ENCODE measurements around the gene DMRTC1. TPM values are rescaled to one million over a fixed set of nuclear protein-coding genes. Genes with fewer than 3 reads are reported as not detected.
"Not testable (repeated sequence)": the region's sequence is repeated elsewhere in the genome, so short reads cannot be mapped to it uniquely, and the experiment has no call there.

The DMRTC1 gene, protein sequence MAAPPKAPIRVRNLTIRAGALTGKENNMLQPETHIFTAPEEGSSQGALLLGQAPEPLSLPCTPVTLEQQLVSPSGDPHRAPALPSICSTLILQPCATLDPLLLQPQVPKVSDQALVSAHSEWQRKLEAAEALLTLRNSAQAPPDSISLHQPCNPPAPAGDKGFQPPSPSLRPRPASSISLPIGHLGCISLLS
- total RNA-seq (not detected in 2 replicates), polyA plus RNA-seq (not detected in 2 replicates), polyA minus RNA-seq (not detected in 2 replicates), Bru-seq, nascent RNA (not detected), BruChase-seq, experiment 1, labeled RNA remaining after a 6-hour chase (not detected), BruChase-seq, experiment 2, labeled RNA remaining after a 2-hour chase (not detected)
- polyA plus RNA-seq (2011; cell fraction: cytosol; rRNA removed) = not detected in 2 replicates
- 0.31 TPM in 1 of 2 replicates, not detected in the other for polyA plus RNA-seq (2011; cell fraction: nucleus; rRNA removed)
- not detected in 2 replicates for polyA plus RNA-seq (2012)
- polyA minus RNA-seq (2011; cell fraction: cytosol; rRNA and poly(A)+ RNA removed) = not detected
- polyA minus RNA-seq (2011; cell fraction: nucleus; rRNA and poly(A)+ RNA removed) = not detected in 2 replicates
- long read RNA-seq = 0 reads

DNA sequence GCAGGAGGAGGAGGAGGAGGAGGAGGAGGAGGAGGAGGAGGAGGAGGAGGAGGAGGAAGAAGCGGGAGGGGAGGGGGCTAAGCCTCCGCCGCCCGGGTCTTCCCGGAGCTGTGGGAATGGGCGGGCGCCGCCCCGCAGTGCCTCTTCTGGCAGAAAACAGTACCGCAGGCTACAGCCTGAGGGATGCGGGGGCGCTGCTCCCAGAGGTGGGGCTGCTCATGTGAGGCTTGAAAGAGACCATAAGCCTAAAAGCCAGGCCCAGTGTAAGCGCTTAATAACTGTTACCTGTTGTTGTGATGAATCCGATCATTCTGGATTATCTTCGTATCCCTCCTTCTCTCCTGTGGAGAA lies at the start of gene DMRTC1:
TSS of gene DMRTC1 (minus strand) at position 19 of the 351 bp plus-strand sequence. CDS start 68,143 bp downstream, outside the sequence.
- BruUV-seq (replicated peaks); DNase-seq (ENCODE audit: low read depth, low spot score); intact Hi-C loops (cut with micrococcal nuclease); H3K4me2 ChIP-seq (ENCODE audit: insufficient read depth, low read length); H3K36me3 ChIP-seq (ENCODE audit: control insufficient read depth in 2 of 2, extremely low read depth in 1 of 2, insufficient read depth in 2 of 2, low read length in 2 of 2); dilution Hi-C loops (cut with MboI; ENCODE audit: extremely low pct_ligation_motif_present, low sequenced_read_pairs); CTCF ChIA-PET; H3K79me2 ChIP-seq (ENCODE audit: control insufficient read depth, insufficient read depth, low read length); H3K9me3 ChIP-seq (replicated peaks; ENCODE audit: control insufficient read depth, insufficient read depth, low read length); H3K27me3 ChIP-seq (ENCODE audit: control insufficient read depth in 2 of 2, insufficient read depth in 2 of 2, low read length in 2 of 2); H3K4me1 ChIP-seq (ENCODE audit: control insufficient read depth, extremely low read depth, insufficient read depth, low read length); H2AFZ ChIP-seq (ENCODE audit: low read depth, low read length); H3K9ac ChIP-seq (replicated peaks; ENCODE audit: extremely low read depth, insufficient read depth, low read length); H3K9me1 ChIP-seq (replicated peaks; ENCODE audit: control insufficient read depth, extremely low read depth, insufficient read depth, low read length); POLR2A ChIA-PET; H3K4me3 ChIP-seq (replicated peaks in 1 of 3; ENCODE audit: insufficient read depth in 1 of 3, low read depth in 1 of 3, low read length in 3 of 3); H4K20me1 ChIP-seq (replicated peaks; ENCODE audit: control insufficient read depth, extremely low read depth, insufficient read depth, low read length); H3K27ac ChIP-seq (ENCODE audit: insufficient read depth, low read depth, low read length): not testable (repeated sequence)
- FAIRE-seq = peak; percentile 85

DNA sequence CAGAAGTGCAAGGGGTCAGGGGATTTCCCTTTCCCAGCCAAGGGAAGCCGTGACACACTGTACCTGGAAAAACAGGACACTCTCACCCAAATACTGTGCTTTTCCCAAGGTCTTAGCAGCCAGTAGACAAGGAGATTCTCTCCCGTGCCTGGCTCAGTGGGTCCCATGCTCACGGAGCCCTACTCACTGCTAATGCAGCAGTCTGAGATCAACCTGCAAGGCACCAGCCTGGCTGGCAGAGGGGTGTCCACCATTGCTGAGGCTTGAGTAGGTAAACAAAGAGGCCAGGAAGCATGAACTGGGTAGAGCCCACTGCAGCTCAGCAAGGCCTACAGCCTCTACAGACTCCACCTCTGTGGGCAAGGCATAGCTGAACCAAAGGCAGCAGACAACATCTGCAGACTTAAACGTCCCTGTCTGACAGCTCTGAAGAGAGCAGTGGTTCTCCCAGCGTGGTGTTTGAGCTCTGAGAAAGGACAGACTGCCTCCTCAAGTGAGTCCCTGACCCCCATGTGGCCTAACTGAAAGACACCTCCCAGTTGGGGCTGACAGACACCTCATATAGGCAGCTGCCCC lies 37.3 kb upstream of the DMRTC1 start:
- H3K27me3 ChIP-seq (ENCODE audit: control insufficient read depth in 2 of 2, insufficient read depth in 2 of 2, low read length in 2 of 2); H3K79me2 ChIP-seq (ENCODE audit: control insufficient read depth, insufficient read depth, low read length); CTCF ChIA-PET; H3K9me1 ChIP-seq (replicated peaks; ENCODE audit: control insufficient read depth, extremely low read depth, insufficient read depth, low read length); intact Hi-C loops (cut with micrococcal nuclease); FAIRE-seq; H4K20me1 ChIP-seq (replicated peaks; ENCODE audit: control insufficient read depth, extremely low read depth, insufficient read depth, low read length); DNase-seq (ENCODE audit: low read depth, low spot score); BruUV-seq (replicated peaks); H3K4me2 ChIP-seq (ENCODE audit: insufficient read depth, low read length); H3K9me3 ChIP-seq (replicated peaks; ENCODE audit: control insufficient read depth, insufficient read depth, low read length); H3K4me1 ChIP-seq (ENCODE audit: control insufficient read depth, extremely low read depth, insufficient read depth, low read length); POLR2A ChIA-PET; H3K36me3 ChIP-seq (ENCODE audit: control insufficient read depth in 2 of 2, extremely low read depth in 1 of 2, insufficient read depth in 2 of 2, low read length in 2 of 2); H2AFZ ChIP-seq (ENCODE audit: low read depth, low read length); dilution Hi-C loops (cut with MboI; ENCODE audit: extremely low pct_ligation_motif_present, low sequenced_read_pairs); H3K4me3 ChIP-seq (replicated peaks in 1 of 3; ENCODE audit: insufficient read depth in 1 of 3, low read depth in 1 of 3, low read length in 3 of 3); H3K9ac ChIP-seq (replicated peaks; ENCODE audit: extremely low read depth, insufficient read depth, low read length); H3K27ac ChIP-seq (ENCODE audit: insufficient read depth, low read depth, low read length): not testable (repeated sequence)

DNA sequence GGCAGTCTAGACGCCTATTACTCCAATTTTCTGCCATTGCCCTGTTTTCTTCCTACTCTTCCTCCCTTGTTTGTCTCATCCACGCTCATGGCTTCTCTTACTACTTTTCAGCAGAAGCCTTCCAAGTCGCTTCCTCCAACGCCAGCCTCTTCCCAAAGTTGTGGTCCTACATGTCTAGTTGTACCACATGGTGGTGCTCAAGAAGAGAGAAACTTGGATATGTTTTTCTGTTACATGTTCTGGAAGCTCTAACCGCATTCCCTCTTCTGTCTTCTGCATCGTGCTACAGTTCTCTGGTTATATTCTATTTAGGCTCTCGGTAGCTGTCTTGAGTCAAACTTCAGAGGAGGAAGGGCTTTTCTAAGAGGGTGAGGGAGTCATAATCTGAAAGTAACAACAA lies 31.2 kb upstream of the DMRTC1 start:
- CTCF ChIA-PET; H3K9me1 ChIP-seq (replicated peaks; ENCODE audit: control insufficient read depth, extremely low read depth, insufficient read depth, low read length); H3K27me3 ChIP-seq (ENCODE audit: control insufficient read depth in 2 of 2, insufficient read depth in 2 of 2, low read length in 2 of 2); H3K36me3 ChIP-seq (ENCODE audit: control insufficient read depth in 2 of 2, extremely low read depth in 1 of 2, insufficient read depth in 2 of 2, low read length in 2 of 2); H3K27ac ChIP-seq (ENCODE audit: insufficient read depth, low read depth, low read length); BruUV-seq (replicated peaks); H3K9me3 ChIP-seq (replicated peaks; ENCODE audit: control insufficient read depth, insufficient read depth, low read length); H2AFZ ChIP-seq (ENCODE audit: low read depth, low read length); H4K20me1 ChIP-seq (replicated peaks; ENCODE audit: control insufficient read depth, extremely low read depth, insufficient read depth, low read length); H3K4me3 ChIP-seq (replicated peaks in 1 of 3; ENCODE audit: insufficient read depth in 1 of 3, low read depth in 1 of 3, low read length in 3 of 3); H3K79me2 ChIP-seq (ENCODE audit: control insufficient read depth, insufficient read depth, low read length); intact Hi-C loops (cut with micrococcal nuclease); POLR2A ChIA-PET; H3K9ac ChIP-seq (replicated peaks; ENCODE audit: extremely low read depth, insufficient read depth, low read length); dilution Hi-C loops (cut with MboI; ENCODE audit: extremely low pct_ligation_motif_present, low sequenced_read_pairs); DNase-seq (ENCODE audit: low read depth, low spot score); H3K4me2 ChIP-seq (ENCODE audit: insufficient read depth, low read length); H3K4me1 ChIP-seq (ENCODE audit: control insufficient read depth, extremely low read depth, insufficient read depth, low read length): not testable (repeated sequence)
- FAIRE-seq = peak; percentile 93

DNA sequence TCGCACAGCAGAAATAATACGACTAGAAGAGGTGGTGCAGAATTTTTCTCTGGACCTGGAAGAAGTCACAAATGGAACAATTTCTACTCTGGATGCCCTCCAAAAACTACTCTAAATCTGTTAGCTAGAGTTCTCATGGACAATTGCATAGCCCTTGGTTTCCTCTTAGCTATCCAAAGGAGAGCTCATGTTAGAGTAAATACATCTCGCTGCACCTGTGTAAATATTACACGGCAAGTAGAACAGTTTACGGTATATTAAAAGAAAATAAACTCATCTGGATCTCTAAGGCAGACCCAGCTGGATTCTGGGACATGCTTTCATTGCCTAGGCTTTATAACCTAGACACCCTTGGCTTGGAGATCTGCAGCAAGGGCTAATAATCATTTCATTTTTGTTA lies 28.2 kb upstream of the DMRTC1 start:
- H4K20me1 ChIP-seq (replicated peaks; ENCODE audit: control insufficient read depth, extremely low read depth, insufficient read depth, low read length); H3K4me1 ChIP-seq (ENCODE audit: control insufficient read depth, extremely low read depth, insufficient read depth, low read length); H3K79me2 ChIP-seq (ENCODE audit: control insufficient read depth, insufficient read depth, low read length); H3K27me3 ChIP-seq (ENCODE audit: control insufficient read depth in 2 of 2, insufficient read depth in 2 of 2, low read length in 2 of 2); H3K27ac ChIP-seq (ENCODE audit: insufficient read depth, low read depth, low read length); H3K4me3 ChIP-seq (replicated peaks in 1 of 3; ENCODE audit: insufficient read depth in 1 of 3, low read depth in 1 of 3, low read length in 3 of 3); H3K9ac ChIP-seq (replicated peaks; ENCODE audit: extremely low read depth, insufficient read depth, low read length); H3K36me3 ChIP-seq (ENCODE audit: control insufficient read depth in 2 of 2, extremely low read depth in 1 of 2, insufficient read depth in 2 of 2, low read length in 2 of 2); H3K9me1 ChIP-seq (replicated peaks; ENCODE audit: control insufficient read depth, extremely low read depth, insufficient read depth, low read length); intact Hi-C loops (cut with micrococcal nuclease); dilution Hi-C loops (cut with MboI; ENCODE audit: extremely low pct_ligation_motif_present, low sequenced_read_pairs); BruUV-seq (replicated peaks); H2AFZ ChIP-seq (ENCODE audit: low read depth, low read length); H3K4me2 ChIP-seq (ENCODE audit: insufficient read depth, low read length); POLR2A ChIA-PET; CTCF ChIA-PET; DNase-seq (ENCODE audit: low read depth, low spot score); H3K9me3 ChIP-seq (replicated peaks; ENCODE audit: control insufficient read depth, insufficient read depth, low read length): not testable (repeated sequence)
- FAIRE-seq = peak; percentile 28
